Calu3 (cell line): ENCODE results near the gene SH3TC2. TPM values are rescaled to one million over a fixed set of nuclear protein-coding genes. Genes with fewer than 3 reads are reported as not detected.
A peak's percentile ranks its signal among the peaks of the same experiment; 100 is the strongest.

Source experiments
- BruUV-seq: library from RNA; stranded (reverse); fragments of 400-500 nt; replicated peaks from 2 replicates; lab custom pipeline; 2021; lab: Mats Ljungman, UMichigan
- CTCF ChIA-PET: fragments of 300-600 bp; sonication (Branson Sonifier 250); formaldehyde crosslinking; loops from one replicate; lab custom pipeline; 2022; ENCODE audit warnings: antibody characterized with exemption; lab: Charles Lee
- DNase-seq: peaks from one replicate; pipeline ENCODE4 v3.0.0; 2022
- H3K27ac Mint-ChIP-seq: one replicate; pipeline ENCODE4 v1.8.0; 2022; ENCODE audit warnings: mixed read lengths; ENCODE audit not compliant: unreplicated experiment
- H3K27me3 Mint-ChIP-seq: one replicate; pipeline ENCODE4 v1.8.0; 2022; ENCODE audit warnings: mixed read lengths; ENCODE audit not compliant: unreplicated experiment
- H3K36me3 Mint-ChIP-seq: one replicate; pipeline ENCODE4 v1.8.0; 2022; ENCODE audit warnings: mild to moderate bottlenecking, moderate library complexity, mixed read lengths; ENCODE audit not compliant: insufficient read depth, unreplicated experiment
- H3K4me1 Mint-ChIP-seq: one replicate; pipeline ENCODE4 v1.8.0; 2022; ENCODE audit warnings: mild to moderate bottlenecking, low read depth, mixed read lengths; ENCODE audit not compliant: unreplicated experiment
- H3K4me3 Mint-ChIP-seq: one replicate; pipeline ENCODE4 v1.8.0; 2022; ENCODE audit warnings: mild to moderate bottlenecking, low read depth, moderate library complexity, mixed read lengths; ENCODE audit not compliant: unreplicated experiment
- H3K9me3 Mint-ChIP-seq: one replicate; pipeline ENCODE4 v1.8.0; 2022; ENCODE audit warnings: low read depth, mixed read lengths; ENCODE audit not compliant: unreplicated experiment
- CTCF ChIP-seq: fragments of 200-600 bp; IDR thresholded peaks from one replicate; pipeline ENCODE4 v1.8.0; 2022; ENCODE audit warnings: antibody characterized with exemption; ENCODE audit not compliant: unreplicated experiment
- intact Hi-C: fragments of 100-400 bp; cut with micrococcal nuclease; formaldehyde crosslinking; loops from one replicate; pipeline ENCODE4 v1.10.0; 2022; ENCODE audit not compliant: unreplicated experiment
- total RNA-seq: library from RNA; stranded (reverse); gene quantifications from 2 replicates; pipeline ENCODE4 v1.2.3, GENCODE V29; 2022

SH3TC2 gene
- total RNA-seq, 1 experiment from 2014 or later, result 60.3 TPM

- H3K27me3 Mint-ChIP-seq, result no peaks in the 10 kb centered on the region
- H3K27ac Mint-ChIP-seq, result peak overlapping the region; percentile 99
- no peak overlapping the region for H3K4me3 Mint-ChIP-seq
- no peak for DNase-seq
- BruUV-seq, result no TSS peak
- CTCF ChIA-PET, result interaction anchor here (0.5 to 2.4 kb wide), 9 partner anchors 10 to 237 kb away, joined by 3 to 9 read pairs (median 3); no protein-coding TSS in a partner anchor
- intact Hi-C loops, result loop anchor here (2.0 to 5.0 kb wide), 3 partner anchors 31 to 70 kb away; no protein-coding TSS in a partner anchor
- peaks cover 26% of the 10 kb centered on the region for H3K36me3 Mint-ChIP-seq
- H3K4me1 Mint-ChIP-seq, result peaks cover 82% of the 10 kb centered on the region
- TF ChIP-seq CTCF, result no peak
- no peaks in the 10 kb centered on the region for H3K9me3 Mint-ChIP-seq
Observed at GRCh38 chr5:148967783-148968182, 95.1 kb downstream of the SH3TC2 start.

- no peak for TF ChIP-seq CTCF
- no TSS peak for BruUV-seq
- CTCF ChIA-PET, result interaction anchor here (0.5 to 2.4 kb wide), 18 partner anchors 9 to 456 kb away, joined by 3 to 13 read pairs (median 4); no protein-coding TSS in a partner anchor
- no peaks in the 10 kb centered on the region for H3K9me3 Mint-ChIP-seq
- no peak for DNase-seq
- no peaks in the 10 kb centered on the region for H3K27me3 Mint-ChIP-seq
- peaks cover 82% of the 10 kb centered on the region for H3K4me1 Mint-ChIP-seq
- H3K4me3 Mint-ChIP-seq, result no peak overlapping the region
- intact Hi-C loops, result loop anchor here (2.0 to 5.0 kb wide), 3 partner anchors 32 to 70 kb away; no protein-coding TSS in a partner anchor
- H3K36me3 Mint-ChIP-seq, result peaks cover 26% of the 10 kb centered on the region
- peak overlapping the region; percentile 99 for H3K27ac Mint-ChIP-seq
Observed at GRCh38 chr5:148966938-148967337, 95.9 kb downstream of the SH3TC2 start.

- BruUV-seq, result no TSS peak
- Mint-ChIP-seq H3K27me3 (no peaks in the 10 kb centered on the region), H3K4me3 (no peak overlapping the region), H3K36me3 (peaks cover 26% of the 10 kb centered on the region), H3K4me1 (peaks cover 79% of the 10 kb centered on the region), H3K9me3 (no peaks in the 10 kb centered on the region), H3K27ac (peak overlapping the region; percentile 99)
- DNase-seq, result no peak
- CTCF ChIA-PET, result interaction anchor here (0.6 to 2.4 kb wide), 19 partner anchors 9 to 235 kb away, joined by 3 to 13 read pairs (median 4); no protein-coding TSS in a partner anchor
- no peak for TF ChIP-seq CTCF
- intact Hi-C loops, result loop anchor here (2.0 to 5.0 kb wide), 3 partner anchors 32 to 71 kb away; no protein-coding TSS in a partner anchor
Observed at GRCh38 chr5:148966348-148966747, 96.5 kb downstream of the SH3TC2 start.

- no peaks in the 10 kb centered on the region for H3K9me3 Mint-ChIP-seq
- BruUV-seq, result no TSS peak
- H3K4me3 Mint-ChIP-seq, result peak overlapping the region; percentile 18
- CTCF ChIA-PET, result interaction anchor here (0.6 to 2.4 kb wide), 19 partner anchors 8 to 227 kb away, joined by 3 to 13 read pairs (median 4); no protein-coding TSS in a partner anchor
- peaks cover 86% of the 10 kb centered on the region for H3K4me1 Mint-ChIP-seq
- peak overlapping the region; percentile 99 for H3K27ac Mint-ChIP-seq
- intact Hi-C loops, result loop anchor here (2.0 to 5.0 kb wide), 3 partner anchors 33 to 72 kb away; no protein-coding TSS in a partner anchor
- DNase-seq, result peak; percentile 96
- H3K27me3 Mint-ChIP-seq, result no peaks in the 10 kb centered on the region
- H3K36me3 Mint-ChIP-seq, result peaks cover 26% of the 10 kb centered on the region
- TF ChIP-seq CTCF, result no peak
Observed at GRCh38 chr5:148965511-148966265, 97.2 kb downstream of the SH3TC2 start.
